Epithelial cell of prostate (primary cell): ENCODE data around the gene MGLL.

ENCODE experiments used
- DNase-seq: peaks from one replicate; pipeline ENCODE4 v3.0.0-alpha.2; 2011; ENCODE audit warnings: low read depth, low spot score
- H3K27ac ChIP-seq: fragments of 450-650 bp; 2 replicates; pipeline ENCODE4 v1.5.1; 2017; ENCODE audit warnings: mild to moderate bottlenecking

The MGLL gene

GRCh38 chr3:127647845-127648204 is 174.5 kb downstream of the MGLL start:
- no peak overlapping the region for H3K27ac ChIP-seq
- no peak for DNase-seq

- no peak overlapping the region for H3K27ac ChIP-seq
- DNase-seq: no peak
Observed at GRCh38 chr3:127647166-127647844, 175.0 kb downstream of the MGLL start.

- H3K27ac ChIP-seq: no peak overlapping the region
- DNase-seq: no peak
Observed at GRCh38 chr3:127646501-127647046, 175.7 kb downstream of the MGLL start.

- H3K27ac ChIP-seq: no peak overlapping the region
- no peak for DNase-seq
Observed at GRCh38 chr3:127645371-127646015, 176.8 kb downstream of the MGLL start.

- H3K27ac ChIP-seq: no peak overlapping the region
- no peak for DNase-seq
Observed at GRCh38 chr3:127644641-127645370, 177.5 kb downstream of the MGLL start.

- DNase-seq: no peak
- no peak overlapping the region for H3K27ac ChIP-seq
Observed at GRCh38 chr3:127640042-127640355, 182.3 kb downstream of the MGLL start.

GRCh38 chr3:127639173-127640041 is 182.9 kb downstream of the MGLL start:
- DNase-seq: peak; percentile 18
- H3K27ac ChIP-seq: no peak overlapping the region
